ENCODE measurements around the gene ACOXL.

Gene ACOXL

GRCh38 chr2:110978148-110978547 is 245.8 kb downstream of the ACOXL start:
- DNase-seq (ENCODE audit: low read depth): no peak

DNA sequence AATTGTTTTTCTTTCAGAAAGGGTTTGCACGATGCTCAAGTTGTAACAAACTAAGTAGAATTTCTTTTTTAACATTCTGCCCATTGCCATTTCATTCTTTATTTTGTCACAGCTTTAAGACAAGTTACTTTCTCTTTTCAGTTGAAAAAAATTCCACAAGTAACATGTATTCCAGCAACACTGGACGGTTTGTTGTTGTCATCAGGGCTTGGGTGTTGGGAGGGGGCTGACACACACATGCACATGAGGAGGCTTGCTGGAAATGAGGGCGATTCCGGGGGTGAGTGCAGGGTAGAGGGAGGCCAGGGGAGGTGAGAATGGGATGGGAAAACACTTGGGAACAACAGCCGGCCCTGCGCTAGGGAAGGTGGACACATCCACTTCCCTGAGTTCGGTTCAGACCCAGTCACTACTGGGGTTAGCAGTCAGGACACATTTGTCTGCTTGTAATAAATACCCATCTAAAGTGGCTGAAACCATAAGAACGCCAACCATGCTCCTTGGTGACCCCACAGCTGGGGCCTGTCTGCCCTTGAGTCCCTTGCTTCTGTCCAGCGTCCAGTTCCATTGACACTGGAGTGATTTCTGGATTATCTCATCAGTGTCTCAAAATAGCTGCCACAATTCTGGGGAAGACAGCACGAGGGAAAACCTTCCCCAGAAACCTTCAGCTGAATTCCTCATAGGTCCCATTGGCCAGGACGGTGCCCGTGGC is 246.5 kb downstream of the ACOXL start:
- DNase-seq (ENCODE audit: low read depth): no peak

GRCh38 chr2:110979471-110980338 is 247.3 kb downstream of the ACOXL start:
- no peak for DNase-seq (ENCODE audit: low read depth)

- no peak for DNase-seq (ENCODE audit: low read depth)
These were observed 248.1 kb downstream of the ACOXL start for GRCh38 chr2:110980339-110981062.

- DNase-seq (ENCODE audit: low read depth): no peak
These were observed 250.8 kb downstream of the ACOXL start for GRCh38 chr2:110983133-110983532.

DNA sequence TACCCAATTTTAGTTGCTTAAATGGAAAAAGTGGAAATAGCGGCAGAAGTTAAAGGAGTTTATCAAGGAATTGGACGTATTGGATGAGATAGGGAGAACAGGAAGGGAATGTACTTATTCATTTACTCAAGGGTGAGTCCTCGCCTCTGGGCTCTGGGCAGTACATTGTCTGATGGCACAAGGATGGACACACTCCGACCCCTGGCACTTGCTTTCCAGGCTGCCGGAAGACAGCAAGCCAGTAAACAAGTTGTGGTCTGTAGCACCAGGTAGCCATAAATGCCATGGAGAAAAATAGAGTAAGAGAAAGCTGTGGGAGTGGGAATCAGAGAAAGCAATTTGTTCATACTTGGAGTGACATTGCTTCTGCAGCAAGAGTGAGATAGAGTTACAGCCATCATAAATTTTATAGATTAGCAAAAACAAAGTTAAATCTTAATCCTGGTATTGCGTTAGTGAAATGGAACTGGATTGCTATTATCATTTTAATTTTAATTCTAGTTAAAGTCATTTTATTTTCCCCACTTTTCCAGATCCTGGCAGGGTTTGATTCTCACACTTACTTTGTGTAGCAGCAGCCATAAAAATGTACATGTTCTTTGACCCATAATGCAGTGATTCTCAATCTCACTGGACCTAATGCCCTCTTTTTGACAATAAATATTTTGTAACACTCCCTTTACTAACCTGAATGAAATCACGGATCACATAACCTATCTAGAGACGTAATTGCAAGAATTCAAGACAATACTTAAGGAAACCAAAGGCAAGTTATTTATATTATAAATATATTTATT is 252.5 kb downstream of the ACOXL start:
- no peak for DNase-seq (ENCODE audit: low read depth)

DNA sequence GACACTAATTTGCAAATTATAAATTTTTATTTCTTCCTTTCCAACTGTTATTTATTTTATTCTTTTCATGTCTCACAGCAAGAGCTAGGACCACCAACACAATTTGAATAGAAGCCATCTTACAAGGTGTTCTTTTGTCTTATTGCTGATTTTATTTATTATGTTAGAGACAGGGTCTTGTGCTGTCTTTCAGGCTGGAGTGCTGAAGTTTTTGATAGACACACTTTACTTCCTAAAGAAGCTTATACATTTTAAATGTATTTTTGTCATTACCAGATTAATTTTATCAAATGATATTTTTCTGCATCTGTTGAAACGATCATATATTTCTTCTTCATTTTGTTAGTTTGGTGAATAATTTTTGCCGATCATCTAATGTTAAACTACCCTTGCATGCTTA is 258.1 kb downstream of the ACOXL start:
- no peak for DNase-seq (ENCODE audit: low read depth)

DNA sequence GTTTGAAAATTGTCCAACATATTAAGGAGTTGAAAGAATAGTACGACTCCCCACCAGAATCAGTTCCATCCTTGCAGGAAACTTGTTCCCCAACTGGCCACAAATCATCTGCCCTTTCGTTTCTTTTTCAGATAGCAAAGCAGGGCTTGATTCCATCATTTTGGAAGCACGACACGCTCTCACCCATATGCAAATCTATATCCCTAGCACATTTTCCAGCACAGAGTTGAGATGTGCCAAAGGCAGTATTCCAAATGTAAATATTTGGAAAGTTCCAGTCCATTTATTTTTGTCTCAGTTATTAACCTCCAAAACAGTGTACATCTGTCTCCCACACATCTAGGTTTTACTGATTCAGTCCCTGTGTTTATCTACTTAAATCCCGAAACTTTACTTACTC is 259.5 kb downstream of the ACOXL start:
- DNase-seq (ENCODE audit: low read depth): no peak

DNA sequence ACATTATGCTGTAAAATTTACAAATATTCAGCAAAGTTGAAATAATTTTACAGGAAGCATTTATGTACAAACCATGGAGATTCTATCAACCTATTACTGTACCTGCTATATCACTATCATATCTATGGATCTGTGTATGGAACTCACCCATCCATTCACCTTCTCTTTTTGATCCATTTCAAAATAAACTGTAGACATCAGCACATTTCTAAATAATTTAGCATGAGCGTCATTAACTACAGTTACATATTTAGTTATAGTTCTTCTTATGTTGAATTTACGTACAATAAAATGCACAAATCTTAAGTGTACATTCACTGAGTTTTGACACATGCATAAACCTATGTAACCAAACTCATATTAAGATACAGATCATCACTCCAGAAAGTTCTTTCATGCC is 260.5 kb downstream of the ACOXL start:
- DNase-seq (ENCODE audit: low read depth): no peak

DNA sequence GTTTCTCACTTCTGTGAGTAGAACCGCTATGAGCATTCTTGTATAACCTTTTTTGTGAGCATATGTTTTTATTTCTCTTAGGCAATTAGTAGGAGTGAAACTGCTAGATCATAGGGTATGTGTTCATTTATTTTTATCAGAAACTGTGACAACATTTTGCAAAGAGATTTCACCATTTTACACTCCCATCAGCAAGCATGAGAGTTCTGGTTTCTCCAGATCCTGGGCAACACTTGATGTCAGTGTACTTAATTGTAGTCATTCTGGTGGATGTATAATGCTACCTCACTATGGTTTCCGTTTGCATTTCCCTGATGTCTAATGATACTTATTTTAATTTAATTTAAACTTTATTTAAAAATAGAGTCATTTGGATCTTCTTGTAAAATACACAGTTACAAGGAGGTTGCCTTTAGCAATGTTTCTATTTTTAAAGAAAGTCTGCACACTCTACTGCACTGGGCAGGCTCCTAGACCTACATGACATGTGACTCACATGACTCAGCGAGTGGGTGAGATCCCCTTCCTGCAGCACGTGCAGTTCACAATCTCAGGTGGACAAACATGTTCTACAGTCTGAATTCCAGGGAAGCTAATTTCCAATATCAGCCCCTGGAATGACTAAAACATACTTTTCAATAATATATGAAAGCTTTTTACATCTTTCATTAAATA is 261.3 kb downstream of the ACOXL start:
- DNase-seq (ENCODE audit: low read depth): no peak

DNA sequence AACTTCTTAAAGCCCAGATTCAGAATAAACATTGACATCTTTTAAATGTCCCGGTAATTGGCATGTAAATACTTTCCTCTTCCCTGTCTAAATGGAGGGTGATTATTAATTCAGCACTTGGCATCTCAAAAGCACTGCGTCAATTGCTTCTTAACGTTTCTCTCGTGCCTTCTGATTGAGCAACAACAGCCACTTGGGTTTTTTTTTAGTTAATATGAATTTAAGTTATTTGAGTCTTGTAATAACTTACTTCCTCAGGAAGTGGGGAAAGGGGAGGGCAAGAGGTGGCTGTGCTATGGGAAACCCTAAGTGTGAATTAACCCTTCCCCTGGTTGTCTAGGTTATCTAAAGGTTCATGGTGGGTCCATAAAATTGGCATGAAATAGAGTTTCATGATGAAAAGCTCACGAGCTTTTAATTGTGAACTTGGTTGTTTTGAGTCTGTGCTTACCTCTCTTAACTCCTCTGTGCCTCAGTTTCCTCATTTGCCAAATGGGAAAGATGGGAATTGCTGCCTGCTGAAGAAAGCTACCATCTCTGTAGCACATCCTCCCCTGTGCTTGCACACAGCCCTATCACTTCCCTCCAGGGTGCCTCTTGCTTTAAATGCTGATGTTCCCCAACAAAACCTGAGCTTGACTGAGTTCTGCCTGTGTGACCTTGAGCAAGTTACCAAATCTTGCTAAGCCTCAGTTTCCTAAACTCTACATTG is 262.0 kb downstream of the ACOXL start:
- DNase-seq (ENCODE audit: low read depth): no peak

GRCh38 chr2:110995911-110996310 is 263.5 kb downstream of the ACOXL start:
- DNase-seq (ENCODE audit: low read depth): no peak

DNA sequence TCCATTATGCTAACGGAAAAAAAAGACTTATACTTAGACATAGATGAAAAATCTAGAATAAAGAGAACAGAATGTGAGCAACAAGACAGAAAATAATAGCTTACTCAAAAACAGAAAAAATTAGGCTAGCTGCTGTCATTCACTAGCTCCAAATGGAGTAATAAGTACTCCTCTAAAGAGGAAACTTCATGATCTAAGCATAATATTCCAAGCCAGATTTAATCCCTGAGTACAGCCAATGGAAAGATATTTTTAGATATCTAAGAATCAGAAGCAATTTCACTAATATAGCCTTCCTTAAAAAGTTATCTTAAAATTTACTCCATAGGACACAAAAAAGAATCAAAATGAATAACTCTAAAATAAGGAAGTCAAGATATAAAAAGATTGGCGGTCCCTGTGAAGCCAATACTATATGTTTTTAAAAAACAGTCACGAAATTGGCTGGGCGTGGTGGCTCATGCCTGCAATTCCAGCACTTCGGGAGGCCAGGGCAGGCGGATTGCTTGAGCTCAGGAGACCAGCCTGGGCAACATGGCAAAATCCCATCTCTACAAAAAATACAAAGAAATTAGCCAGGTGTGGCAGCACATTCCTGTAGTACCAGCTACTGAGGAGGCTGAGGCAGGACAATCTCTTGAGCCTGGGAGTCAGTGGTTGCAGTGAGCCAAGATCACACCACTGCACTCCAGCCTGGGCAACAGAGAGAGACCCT is 265.1 kb downstream of the ACOXL start:
- no peak for DNase-seq (ENCODE audit: low read depth)

- DNase-seq (ENCODE audit: low read depth): no peak
These were observed 265.9 kb downstream of the ACOXL start for GRCh38 chr2:110998311-110998710.

DNA sequence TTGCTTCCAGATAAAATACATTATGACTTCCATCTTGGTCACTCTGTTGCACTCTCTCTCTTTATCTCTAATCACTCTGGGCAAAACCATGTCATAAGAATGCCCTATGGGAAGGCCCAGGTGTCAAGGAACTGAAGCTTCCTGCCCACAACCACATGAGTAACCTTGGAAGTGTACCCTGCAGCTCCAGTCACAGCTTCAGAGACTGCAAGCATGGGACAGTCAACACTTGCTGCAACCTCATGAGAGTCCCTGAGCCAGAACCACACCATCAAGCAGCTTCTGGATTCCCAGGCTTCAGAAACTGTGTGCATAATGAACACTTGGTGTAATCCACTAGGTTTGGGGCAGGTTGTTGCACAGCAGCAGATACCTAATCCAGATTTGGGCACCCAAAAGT is 267.3 kb downstream of the ACOXL start:
- DNase-seq (ENCODE audit: low read depth): no peak

DNA sequence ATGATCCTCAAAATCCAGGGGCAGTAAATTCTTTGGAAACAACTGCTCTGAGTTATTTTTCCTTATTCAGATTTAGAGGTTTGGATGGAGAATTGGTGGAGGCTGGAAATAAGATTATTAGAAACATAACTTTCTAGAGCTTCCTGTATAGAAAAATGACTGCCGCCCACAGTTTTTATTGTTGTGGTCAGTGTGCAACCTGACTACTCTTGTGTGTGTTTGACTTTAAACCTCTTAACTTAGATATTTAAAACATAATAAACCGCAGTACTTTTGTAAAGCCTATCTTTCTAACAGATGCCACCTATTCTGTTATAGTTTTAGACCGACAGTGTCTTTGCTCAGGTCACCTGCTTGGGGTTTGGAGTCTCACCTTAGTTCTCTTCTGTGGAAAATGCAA is 272.9 kb downstream of the ACOXL start:
- DNase-seq (ENCODE audit: low read depth): no peak

- no peak for DNase-seq (ENCODE audit: low read depth)
These were observed 273.4 kb downstream of the ACOXL start for GRCh38 chr2:111005821-111006220.

DNA sequence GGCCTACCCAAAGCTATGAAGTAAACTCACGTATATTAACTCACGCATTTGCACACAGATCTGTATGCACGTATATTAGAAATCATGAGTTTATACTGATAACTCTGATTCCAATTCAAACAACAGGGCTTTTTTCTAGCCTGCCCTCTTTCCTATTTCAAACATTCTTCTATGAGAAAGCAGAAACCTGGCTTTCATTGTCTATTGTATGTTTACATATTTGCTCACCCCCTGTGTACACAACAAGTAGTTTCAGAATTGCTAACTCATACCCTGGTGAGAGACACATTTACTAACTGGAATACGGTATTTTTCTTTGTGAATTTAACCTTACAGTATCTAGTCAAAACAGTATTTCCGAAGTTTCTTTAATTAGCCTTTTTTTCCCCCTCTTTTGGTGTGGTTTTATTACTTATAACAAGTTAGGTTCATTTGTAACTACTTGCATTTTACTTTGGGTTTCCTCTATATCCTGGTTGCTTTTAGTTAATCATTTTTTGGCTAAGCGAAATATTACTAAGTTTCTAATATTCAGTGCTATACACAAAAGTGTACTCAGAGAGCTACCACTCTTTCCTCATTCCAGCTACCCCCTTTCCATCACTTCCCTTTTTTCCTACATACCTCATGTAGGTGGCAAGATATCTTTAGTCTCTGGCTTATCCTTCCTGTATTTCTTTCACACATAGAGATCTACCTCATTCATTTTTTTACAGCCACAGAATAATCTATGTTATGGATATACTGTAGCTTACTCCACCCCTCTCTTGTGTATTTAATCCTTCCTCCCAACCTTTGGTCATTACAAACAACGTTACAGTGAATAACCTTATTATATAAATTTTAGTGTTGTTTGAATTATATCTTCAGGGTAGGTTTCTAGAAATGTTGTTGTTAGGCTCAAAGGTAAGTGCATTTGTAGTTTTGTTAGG is 275.6 kb downstream of the ACOXL start:
- DNase-seq (ENCODE audit: low read depth): no peak

DNA sequence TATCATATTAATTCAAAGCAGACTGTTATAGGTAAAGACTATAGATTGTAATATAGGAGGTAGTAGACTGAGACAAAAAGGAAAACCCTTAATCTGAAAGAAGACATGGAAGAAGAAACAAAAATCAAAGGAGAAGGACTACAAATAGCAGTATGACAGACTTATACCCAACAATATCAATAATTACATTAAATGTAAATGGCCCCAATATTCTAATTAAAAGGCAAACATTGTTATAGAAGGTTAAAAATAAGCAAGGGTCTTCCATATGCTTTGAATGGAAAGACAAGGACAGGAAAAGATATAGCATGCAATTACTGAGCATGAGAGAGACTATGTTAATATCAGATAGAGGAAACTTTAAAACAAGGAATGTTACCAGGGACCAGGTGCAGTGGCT is 278.8 kb downstream of the ACOXL start:
- DNase-seq (ENCODE audit: low read depth): no peak
